Stimulated activated CD4-positive, alpha-beta T cell treated with anti-CD3 and anti-CD28 coated beads, Interleukin-4, amount 100 ng/mL, for 1 hour (primary cell): ENCODE results near the gene MBIP.
"Not testable (repeated sequence)": the region's sequence is repeated elsewhere in the genome, so short reads cannot be mapped to it uniquely, and the experiment has no call there.

Experiments
- DNase-seq: peaks from one replicate; pipeline ENCODE4 v3.0.0-alpha.2; 2020

The MBIP gene

GRCh38 chr14:36320200-36320896 lies at the start of gene MBIP:
TSS of gene MBIP (minus strand) at chr14:36320637. CDS start at chr14:36320588, 49 bp downstream.
- DNase-seq, result peak; percentile 86

GRCh38 chr14:36367985-36368774 lies 47.7 kb upstream of the MBIP start:
- DNase-seq, result no peak

GRCh38 chr14:36365766-36366165 lies 45.3 kb upstream of the MBIP start:
- no peak for DNase-seq

DNA sequence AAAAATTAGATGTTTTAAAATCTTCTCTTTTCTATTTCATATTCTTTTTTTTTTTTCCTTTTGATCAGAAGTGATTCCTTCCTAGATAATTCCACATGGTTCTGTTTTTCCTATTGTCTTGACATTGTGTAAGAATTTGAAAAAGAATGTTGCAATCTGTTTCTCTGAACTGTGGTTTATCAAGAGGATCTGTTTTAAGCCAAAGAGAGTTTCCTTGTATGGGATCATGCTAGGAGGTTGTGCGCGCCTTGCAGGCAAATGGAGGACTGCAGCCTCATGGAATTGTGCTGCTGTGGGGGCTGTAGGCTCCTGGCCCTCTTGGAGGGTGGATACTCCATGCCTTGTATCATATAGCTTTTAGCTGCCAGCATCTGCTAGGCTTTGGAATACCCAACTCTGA lies 43.3 kb upstream of the MBIP start:
- no peak for DNase-seq

- DNase-seq, result no peak
Measured at GRCh38 chr14:36362648-36363047, 42.2 kb upstream of the MBIP start.

GRCh38 chr14:36361210-36361853 lies 40.9 kb upstream of the MBIP start:
- no peak for DNase-seq

DNA sequence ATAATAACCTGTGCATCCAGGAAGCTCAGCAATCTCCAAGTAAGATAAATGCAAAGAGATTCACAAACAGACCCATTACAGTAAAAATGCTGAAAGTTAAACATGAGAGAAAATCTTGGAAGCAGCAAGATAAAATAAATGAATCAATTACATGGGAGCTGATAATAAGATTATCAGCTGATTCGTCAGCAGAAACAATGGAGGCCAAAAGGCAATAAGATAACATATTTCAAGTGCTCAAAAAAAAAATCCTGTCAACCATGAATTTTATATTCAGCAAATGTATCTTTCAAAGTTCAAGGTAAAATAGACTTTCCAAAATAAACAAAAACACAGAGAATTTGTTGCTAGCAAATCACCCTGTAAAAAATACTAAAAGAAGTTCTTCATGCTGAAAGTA lies 36.4 kb upstream of the MBIP start:
- no peak for DNase-seq

DNA sequence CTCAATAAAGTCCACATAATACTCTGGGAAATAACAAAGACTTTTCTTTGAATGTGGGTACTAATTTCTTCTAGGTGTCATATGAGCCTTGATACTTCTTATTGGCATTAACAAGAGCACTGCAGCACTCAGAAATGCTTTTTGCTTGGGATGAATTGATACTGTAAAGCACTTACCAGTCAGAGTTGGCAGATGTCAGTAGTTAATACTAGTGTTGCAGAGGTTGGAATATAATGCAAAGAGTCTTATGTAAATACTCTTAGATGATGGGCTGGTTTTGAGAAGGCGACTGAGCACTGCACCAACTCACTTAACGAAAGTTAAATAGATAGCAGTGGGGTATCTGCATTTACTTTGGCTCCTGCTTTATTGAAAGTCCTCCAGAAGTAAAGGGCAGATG lies 25.6 kb upstream of the MBIP start:
- no peak for DNase-seq

GRCh38 chr14:36344211-36344610 lies 23.8 kb upstream of the MBIP start:
- DNase-seq, result no peak

- not testable (repeated sequence) for DNase-seq
Measured at GRCh38 chr14:36341811-36342210, 21.4 kb upstream of the MBIP start.

DNA sequence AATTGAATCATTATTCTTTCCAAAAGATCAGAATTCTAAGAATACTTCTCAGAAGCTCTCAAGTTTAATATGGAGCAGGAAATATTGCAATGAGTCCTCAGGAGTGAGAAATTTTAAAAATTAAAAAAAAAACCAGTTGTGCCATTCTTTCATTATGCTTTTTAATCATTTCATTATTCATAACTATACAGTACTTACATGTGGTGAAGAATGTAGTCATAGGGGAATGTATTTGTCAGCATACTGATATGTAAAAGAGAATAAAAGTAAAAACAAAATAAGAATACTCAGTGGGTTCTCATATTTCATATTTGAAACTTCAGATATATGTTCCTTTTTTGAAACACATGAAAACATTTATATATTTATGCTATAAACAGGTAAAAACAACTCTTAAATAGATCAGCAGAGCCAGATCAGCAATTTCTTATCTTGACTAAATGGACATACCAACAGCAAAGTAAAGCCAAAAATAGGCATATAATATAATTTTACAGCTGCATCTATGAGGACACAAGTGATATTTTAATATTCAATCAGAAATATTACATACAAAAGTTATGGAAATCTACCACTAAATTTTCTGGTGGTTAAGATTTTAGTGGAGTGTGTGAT lies 19.9 kb upstream of the MBIP start:
- DNase-seq, result no peak

DNA sequence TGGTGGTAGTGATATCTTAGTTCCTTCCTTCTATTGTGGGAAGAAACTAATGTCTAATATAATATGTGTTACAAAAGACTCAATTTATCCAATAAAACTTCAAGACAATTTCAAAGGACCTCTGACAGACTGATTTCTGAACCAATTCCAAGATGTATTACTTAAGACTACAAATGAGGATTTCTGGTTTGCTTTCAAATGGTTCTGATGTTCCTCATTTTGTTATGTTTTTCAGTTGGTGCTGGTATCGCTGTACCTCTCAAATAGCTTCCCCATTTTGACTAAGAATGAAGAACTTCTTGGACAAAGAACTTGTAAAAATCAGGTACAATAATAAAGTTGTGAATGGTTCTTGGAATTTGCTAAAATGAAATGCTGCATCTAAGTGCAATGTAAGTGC lies 19.4 kb upstream of the MBIP start:
- no peak for DNase-seq

GRCh38 chr14:36333119-36333518 lies 12.7 kb upstream of the MBIP start:
- DNase-seq, result no peak

DNA sequence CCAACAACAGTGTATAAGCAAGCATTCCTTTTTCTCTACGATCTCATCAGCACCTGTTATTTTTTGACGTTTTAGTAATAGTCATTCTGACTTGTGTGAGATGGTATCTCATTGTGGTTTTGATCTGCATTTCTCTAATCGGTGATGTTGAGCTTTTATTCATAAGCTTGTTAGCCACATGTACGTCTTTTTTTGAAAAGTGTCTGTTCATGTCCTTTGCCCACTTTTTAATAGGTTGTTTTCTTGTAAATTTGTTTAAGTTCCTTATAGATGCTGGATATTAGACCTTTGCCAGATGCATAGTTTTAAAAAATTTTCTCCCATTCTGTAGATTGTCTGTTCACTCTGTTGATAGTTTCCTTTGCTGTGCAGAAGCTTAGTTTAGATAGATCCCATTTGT lies 7.1 kb upstream of the MBIP start:
- not testable (repeated sequence) for DNase-seq

DNA sequence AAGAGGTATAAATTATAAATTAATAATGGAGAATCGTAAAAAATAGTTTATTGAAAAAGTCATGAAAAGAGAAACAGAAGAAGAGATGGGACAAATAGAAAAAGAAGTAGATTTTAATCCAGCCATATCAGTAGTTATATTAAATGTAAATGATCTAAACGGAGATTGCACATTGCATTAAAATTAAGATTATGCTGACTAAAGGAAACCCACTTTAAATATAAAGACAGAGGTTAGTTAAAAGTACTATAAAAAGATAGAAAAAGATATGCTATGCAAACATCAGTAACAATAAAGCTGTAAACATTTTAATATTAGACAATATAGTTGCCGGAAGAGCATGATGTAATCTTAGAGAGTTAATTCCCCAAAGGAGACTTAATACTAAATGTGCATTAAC lies 5.4 kb upstream of the MBIP start:
- no peak for DNase-seq

GRCh38 chr14:36324897-36325296 lies 4.5 kb upstream of the MBIP start:
- DNase-seq, result no peak

- DNase-seq, result no peak
Measured at GRCh38 chr14:36320897-36321381, 502 bp upstream of the MBIP start.

DNA sequence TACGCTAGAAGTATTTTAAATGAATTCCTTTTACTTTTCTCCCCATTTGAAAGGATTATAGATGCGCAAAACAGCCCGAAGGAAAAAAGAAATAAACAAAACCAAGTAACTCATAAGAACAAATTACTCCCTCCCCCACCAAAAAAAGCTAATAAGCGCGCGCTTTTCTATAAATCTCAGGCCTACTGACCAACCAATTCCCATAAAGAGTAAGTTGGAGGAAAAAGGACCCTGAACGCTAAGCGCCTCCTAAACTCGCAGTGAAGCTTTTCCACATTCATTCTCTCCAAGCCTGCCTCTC lies 588 bp downstream of the MBIP start:
- no peak for DNase-seq

DNA sequence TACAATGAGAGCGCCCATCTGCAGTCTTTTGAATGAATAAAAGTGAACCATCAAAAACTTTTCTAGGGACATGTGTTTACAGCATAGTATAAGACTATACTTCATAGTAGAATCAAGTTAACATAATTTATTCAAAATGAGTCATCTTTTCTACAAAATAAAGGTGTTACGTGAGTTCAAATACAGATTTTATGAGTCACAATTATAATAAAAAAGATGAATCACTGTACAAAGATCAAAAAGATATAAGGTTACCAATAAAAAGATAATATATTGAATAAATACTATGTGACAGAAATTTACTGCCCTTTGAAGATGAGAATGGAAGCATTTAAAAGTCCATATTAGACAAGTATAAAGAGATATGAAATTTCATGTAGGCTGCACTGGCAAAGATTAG lies 2.8 kb downstream of the MBIP start:
- no peak for DNase-seq

GRCh38 chr14:36316131-36316530 lies 4.3 kb downstream of the MBIP start:
- no peak for DNase-seq

GRCh38 chr14:36315159-36315853 lies 5.1 kb downstream of the MBIP start:
- peak; percentile 10 for DNase-seq

DNA sequence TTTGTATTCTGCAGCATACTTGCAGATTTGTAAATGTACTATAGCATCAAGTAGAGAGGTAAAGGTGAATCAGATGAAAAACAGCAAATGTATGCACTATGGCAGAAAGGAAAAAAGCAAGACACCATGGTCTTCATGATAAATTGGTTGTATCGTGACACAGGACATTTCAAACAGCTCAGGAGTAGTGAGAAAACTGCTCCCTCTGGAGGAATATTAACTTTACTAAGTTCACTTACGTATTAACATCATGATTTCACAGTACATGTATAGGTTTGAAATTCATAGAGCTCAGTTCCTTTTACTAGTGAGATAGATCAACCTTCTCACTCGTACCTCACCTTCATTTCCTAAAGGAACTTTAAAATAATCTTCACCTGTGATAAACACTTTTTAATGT lies 6.5 kb downstream of the MBIP start:
- no peak for DNase-seq

DNA sequence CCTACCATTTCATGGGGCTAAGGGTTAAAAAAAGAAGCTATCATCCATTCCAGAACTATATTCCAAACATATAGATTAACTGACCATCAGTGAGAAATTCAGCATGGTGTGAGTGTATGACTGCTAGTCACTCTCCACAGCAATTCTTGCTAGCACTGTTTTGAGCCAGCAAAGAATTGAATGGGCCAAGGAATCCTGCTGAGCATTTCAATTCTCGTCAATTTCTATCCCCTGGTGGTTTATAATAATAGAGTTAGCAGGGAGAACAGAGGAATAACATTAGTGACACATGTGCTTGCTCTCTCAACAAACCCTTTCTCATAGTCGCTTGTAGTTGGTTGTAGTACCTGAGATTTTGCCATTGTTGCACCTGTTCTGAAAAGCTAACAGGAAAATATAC lies 7.2 kb downstream of the MBIP start:
- DNase-seq, result no peak
